Right lobe of liver (tissue), 4 donors: ENCODE results near the gene KATNA1.

Experiments used
- POLR2A ChIP-seq: fragments of 450-650 bp; IDR thresholded peaks from one replicate; pipeline ENCODE4 v1.6.1; 2017; ENCODE audit warnings: antibody characterized with exemption, mild to moderate bottlenecking
- TF ChIP-seq, protein P1 (sequence below), 4 donors: fragments of 200-600 bp in 3 of 4; fragments of 450-650 bp in 1 of 4; IDR thresholded peaks; one replicate each; pipeline versions ENCODE4 v1.5.1 to v1.8.0; 2016 to 2022; ENCODE audit warnings: antibody characterized with exemption in 4 of 4, mild to moderate bottlenecking in 2 of 4
- donor health status: DM: no; HTN: no; CAD: no.
- donor health status: DM: no; HTN: no; CAD: no.
- donor health status: DM: no; HTN: yes; CAD: no.

DNA sequence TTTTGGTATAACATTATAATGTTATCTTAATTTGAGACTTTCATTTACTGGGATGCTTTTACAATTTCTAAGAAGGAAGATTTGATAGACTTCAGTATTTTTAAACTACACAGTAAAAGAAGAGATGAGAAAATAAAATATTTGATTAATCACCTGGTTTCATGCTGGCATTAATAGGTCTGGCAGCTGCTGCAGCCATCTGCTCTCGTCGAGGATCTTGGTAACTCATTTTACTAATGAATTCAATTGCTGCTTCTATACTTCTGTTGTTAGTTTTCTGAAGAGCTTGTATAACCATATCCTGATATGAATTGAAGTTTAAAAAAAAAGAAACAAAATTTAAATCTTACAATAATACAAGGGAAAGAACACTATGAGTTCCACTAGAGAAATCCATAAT lies 46.4 kb upstream of the KATNA1 start:
- TF ChIP-seq, protein P1, sequence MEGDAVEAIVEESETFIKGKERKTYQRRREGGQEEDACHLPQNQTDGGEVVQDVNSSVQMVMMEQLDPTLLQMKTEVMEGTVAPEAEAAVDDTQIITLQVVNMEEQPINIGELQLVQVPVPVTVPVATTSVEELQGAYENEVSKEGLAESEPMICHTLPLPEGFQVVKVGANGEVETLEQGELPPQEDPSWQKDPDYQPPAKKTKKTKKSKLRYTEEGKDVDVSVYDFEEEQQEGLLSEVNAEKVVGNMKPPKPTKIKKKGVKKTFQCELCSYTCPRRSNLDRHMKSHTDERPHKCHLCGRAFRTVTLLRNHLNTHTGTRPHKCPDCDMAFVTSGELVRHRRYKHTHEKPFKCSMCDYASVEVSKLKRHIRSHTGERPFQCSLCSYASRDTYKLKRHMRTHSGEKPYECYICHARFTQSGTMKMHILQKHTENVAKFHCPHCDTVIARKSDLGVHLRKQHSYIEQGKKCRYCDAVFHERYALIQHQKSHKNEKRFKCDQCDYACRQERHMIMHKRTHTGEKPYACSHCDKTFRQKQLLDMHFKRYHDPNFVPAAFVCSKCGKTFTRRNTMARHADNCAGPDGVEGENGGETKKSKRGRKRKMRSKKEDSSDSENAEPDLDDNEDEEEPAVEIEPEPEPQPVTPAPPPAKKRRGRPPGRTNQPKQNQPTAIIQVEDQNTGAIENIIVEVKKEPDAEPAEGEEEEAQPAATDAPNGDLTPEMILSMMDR (IDR thresholded peaks at IDR 0.05): no peak
- no peak for TF ChIP-seq POLR2A
